Activated T-cell treated with anti-CD3 and anti-CD28 coated beads, Interleukin-2, amount 50 U/mL, for 72 hours (primary cell): ENCODE data around the gene SHC1. TPM values are rescaled to one million over a fixed set of nuclear protein-coding genes. Genes with fewer than 3 reads are reported as not detected.
A peak's percentile ranks its signal among the peaks of the same experiment; 100 is the strongest.
"Not testable (repeated sequence)": the region's sequence is repeated elsewhere in the genome, so short reads cannot be mapped to it uniquely, and the experiment has no call there.

Experiments used
- ATAC-seq, 2 donors: fragments of 150-1000 bp; cut with Tn5 transposase; replicated peaks in 1 of 2; 2 replicates each; pipeline ENCODE4 v1.10.0; 2021; ENCODE audit warnings: moderate library complexity in 2 of 2, mild to moderate bottlenecking in 1 of 2
- DNase-seq, 2 donors: peaks; one replicate each; pipeline ENCODE4 v3.0.0; 2021 to 2022; ENCODE audit warnings: mixed read lengths in 1 of 2
- H3K27ac Mint-ChIP-seq: one replicate; pipeline ENCODE4 v1.8.0; 2022; ENCODE audit warnings: mild to moderate bottlenecking, moderate library complexity, mixed read lengths
- H3K27me3 Mint-ChIP-seq: one replicate; pipeline ENCODE4 v1.8.0; 2022; ENCODE audit warnings: low read depth, mixed read lengths
- H3K36me3 Mint-ChIP-seq, 2 donors: one replicate each; pipeline ENCODE4 v1.8.0; 2022; ENCODE audit warnings: mixed read lengths in 2 of 2, mild to moderate bottlenecking in 1 of 2; ENCODE audit not compliant: insufficient read depth in 2 of 2
- H3K4me1 Mint-ChIP-seq: one replicate; pipeline ENCODE4 v1.8.0; 2022; ENCODE audit warnings: low read depth, mixed read lengths
- H3K4me3 Mint-ChIP-seq, 2 donors: one replicate each; pipeline ENCODE4 v1.8.0; 2022; ENCODE audit warnings: mild to moderate bottlenecking in 2 of 2, mixed read lengths in 2 of 2, moderate library complexity in 2 of 2
- H3K9me3 Mint-ChIP-seq, 2 donors: one replicate each; pipeline ENCODE4 v1.8.0; 2022; ENCODE audit warnings: mixed read lengths in 2 of 2
- total RNA-seq, 2 donors: library from RNA; stranded (reverse); gene quantifications; one replicate each; pipeline ENCODE4 v1.2.3, GENCODE V29; 2022

Gene SHC1
- total RNA-seq, 2 donors from 2014 or later = 55.8 to 58.6 TPM

- not testable (repeated sequence) for H3K4me3 Mint-ChIP-seq, H3K27ac Mint-ChIP-seq, H3K9me3 Mint-ChIP-seq, H3K27me3 Mint-ChIP-seq, DNase-seq, H3K36me3 Mint-ChIP-seq, ATAC-seq
- H3K4me1 Mint-ChIP-seq = peaks cover 35% of the 10 kb centered on the region
Measured at GRCh38 chr1:154995301-154995983, 24.9 kb upstream of the SHC1 start.

- H3K9me3 Mint-ChIP-seq = no peaks in the 10 kb centered on the region
- H3K27ac Mint-ChIP-seq = no peak overlapping the region
- H3K27me3 Mint-ChIP-seq = no peaks in the 10 kb centered on the region
- no peak overlapping the region for H3K4me3 Mint-ChIP-seq
- H3K4me1 Mint-ChIP-seq = peaks cover 32% of the 10 kb centered on the region
- no peak for DNase-seq
- ATAC-seq = no peak
- peaks cover 2% of the 10 kb centered on the region in 2 donors for H3K36me3 Mint-ChIP-seq
Measured at GRCh38 chr1:154994591-154994990, 24.0 kb upstream of the SHC1 start.

- no peak for ATAC-seq
- H3K27me3 Mint-ChIP-seq = no peaks in the 10 kb centered on the region
- no peak for DNase-seq
- H3K4me3 Mint-ChIP-seq = no peak overlapping the region
- no peak overlapping the region for H3K27ac Mint-ChIP-seq
- peaks cover 35% of the 10 kb centered on the region for H3K4me1 Mint-ChIP-seq
- no peaks in the 10 kb centered on the region for H3K9me3 Mint-ChIP-seq
- peaks cover 2 to 4% of the 10 kb centered on the region in 2 donors for H3K36me3 Mint-ChIP-seq
Measured at GRCh38 chr1:154994269-154994587, 23.7 kb upstream of the SHC1 start.

- Mint-ChIP-seq H3K36me3 (peaks cover 2 to 6% of the 10 kb centered on the region in 2 donors), H3K27me3 (no peaks in the 10 kb centered on the region), H3K9me3 (no peaks in the 10 kb centered on the region), H3K4me3 (no peak within 1 kb of the TSS), H3K27ac (no peak within 1 kb of the TSS), H3K4me1 (peaks cover 35% of the 10 kb centered on the region)
- no peak for DNase-seq
- ATAC-seq = no peak
Measured at GRCh38 chr1:154993572-154994268, 23.2 kb upstream of the SHC1 start, which contains the start of gene LENEP. Gene LENEP (plus strand): TSS chr1:154993586. CDS start chr1:154993608, 22 bp downstream.

GRCh38 chr1:154992721-154993571 is 22.4 kb upstream of the SHC1 start:
- Mint-ChIP-seq H3K27me3 (no peaks in the 10 kb centered on the region), H3K9me3 (no peaks in the 10 kb centered on the region), H3K4me1 (peaks cover 37% of the 10 kb centered on the region), H3K36me3 (peaks cover 2 to 6% of the 10 kb centered on the region in 2 donors), H3K4me3 (no peak overlapping the region), H3K27ac (no peak overlapping the region)
- ATAC-seq = no peak
- no peak for DNase-seq

- H3K36me3 Mint-ChIP-seq = peaks cover 2 to 6% of the 10 kb centered on the region in 2 donors
- no peak for DNase-seq
- no peak overlapping the region for H3K27ac Mint-ChIP-seq
- H3K4me3 Mint-ChIP-seq = no peak overlapping the region
- no peaks in the 10 kb centered on the region for H3K27me3 Mint-ChIP-seq
- H3K4me1 Mint-ChIP-seq = peaks cover 31% of the 10 kb centered on the region
- ATAC-seq = no peak
- H3K9me3 Mint-ChIP-seq = no peaks in the 10 kb centered on the region
Measured at GRCh38 chr1:154990276-154990675, 19.7 kb upstream of the SHC1 start.

GRCh38 chr1:154989195-154989860 is 18.8 kb upstream of the SHC1 start:
- ATAC-seq = no peak
- Mint-ChIP-seq H3K4me1 (peaks cover 28% of the 10 kb centered on the region), H3K9me3 (no peaks in the 10 kb centered on the region), H3K27ac (no peak overlapping the region), H3K4me3 (no peak overlapping the region), H3K27me3 (no peaks in the 10 kb centered on the region), H3K36me3 (peaks cover 2 to 6% of the 10 kb centered on the region in 2 donors)
- no peak for DNase-seq

GRCh38 chr1:154988058-154988954 is 17.8 kb upstream of the SHC1 start:
- ATAC-seq (no peak), DNase-seq (no peak)
- Mint-ChIP-seq H3K27ac (no peak overlapping the region), H3K4me1 (peaks cover 32% of the 10 kb centered on the region), H3K4me3 (no peak overlapping the region), H3K27me3 (no peaks in the 10 kb centered on the region), H3K9me3 (no peaks in the 10 kb centered on the region), H3K36me3 (peaks cover 2 to 6% of the 10 kb centered on the region in 2 donors)

- DNase-seq = no peak
- H3K4me1 Mint-ChIP-seq = peaks cover 32% of the 10 kb centered on the region
- no peak overlapping the region for H3K27ac Mint-ChIP-seq
- peaks cover 2 to 6% of the 10 kb centered on the region in 2 donors for H3K36me3 Mint-ChIP-seq
- H3K4me3 Mint-ChIP-seq = no peak overlapping the region
- H3K27me3 Mint-ChIP-seq = no peaks in the 10 kb centered on the region
- no peaks in the 10 kb centered on the region for H3K9me3 Mint-ChIP-seq
- no peak for ATAC-seq
Measured at GRCh38 chr1:154987326-154987725, 16.8 kb upstream of the SHC1 start.

- not testable (repeated sequence) for H3K27ac Mint-ChIP-seq, ATAC-seq, H3K9me3 Mint-ChIP-seq, H3K27me3 Mint-ChIP-seq, H3K36me3 Mint-ChIP-seq, H3K4me3 Mint-ChIP-seq, DNase-seq
- peaks cover 32% of the 10 kb centered on the region for H3K4me1 Mint-ChIP-seq
Measured at GRCh38 chr1:154986736-154987135, 16.2 kb upstream of the SHC1 start.

GRCh38 chr1:154983776-154984466 is 13.4 kb upstream of the SHC1 start:
- H3K27ac Mint-ChIP-seq = peak overlapping the region; percentile 88
- no peak for ATAC-seq
- H3K27me3 Mint-ChIP-seq = no peaks in the 10 kb centered on the region
- no peak for DNase-seq
- no peak overlapping the region for H3K4me3 Mint-ChIP-seq
- H3K36me3 Mint-ChIP-seq = peaks cover 4 to 10% of the 10 kb centered on the region in 2 donors
- no peaks in the 10 kb centered on the region for H3K9me3 Mint-ChIP-seq
- peaks cover 22% of the 10 kb centered on the region for H3K4me1 Mint-ChIP-seq
